OCI-LY7 (cell line): ENCODE data around the gene DISC1. TPM values are rescaled to one million over a fixed set of nuclear protein-coding genes. Genes with fewer than 3 reads are reported as not detected.

ENCODE experiments used
- BruUV-seq: library from RNA; stranded (reverse); fragments of 400-500 nt; replicated peaks from 2 replicates; lab custom pipeline; 2021; lab: Mats Ljungman, UMichigan
- CTCF ChIA-PET: fragments of 300-600 bp; sonication (Branson Sonifier 250); formaldehyde crosslinking; loops from one replicate; lab custom pipeline; 2022; ENCODE audit warnings: antibody characterized with exemption; ENCODE audit not compliant: unreplicated experiment; lab: Charles Lee
- POLR2A ChIA-PET: fragments of 300-600 bp; sonication (Branson Sonifier 250); formaldehyde crosslinking; loops from one replicate; lab custom pipeline; 2022; ENCODE audit warnings: antibody characterized with exemption; lab: Charles Lee
- DNase-seq: peaks from one replicate; pipeline ENCODE4 v3.0.0-alpha.2; 2015; ENCODE audit warnings: low spot score
- H2AFZ ChIP-seq: fragments of 200-600 bp; sonication (generic), shearing (Covaris generic); 2 replicates; pipeline ENCODE4 v1.6.1; 2014; ENCODE audit warnings: mild to moderate bottlenecking, antibody characterized with exemption, low read length, moderate library complexity
- H3K27ac ChIP-seq: fragments of 200-600 bp; sonication (generic); 2 replicates; pipeline ENCODE4 v1.5.1; 2014; ENCODE audit warnings: mixed run types, low read depth, mild to moderate bottlenecking, moderate library complexity, low read length, inconsistent platforms; ENCODE audit not compliant: poor library complexity, severe bottlenecking
- H3K36me3 ChIP-seq: fragments of 200-600 bp; sonication (generic); 2 replicates; pipeline ENCODE4 v1.6.1; 2014; ENCODE audit warnings: mild to moderate bottlenecking, antibody characterized with exemption, low read length, moderate library complexity, mixed read lengths; ENCODE audit not compliant: insufficient read depth
- H3K4me1 ChIP-seq: fragments of 200-600 bp; sonication (generic); 2 replicates; pipeline ENCODE4 v1.5.1; 2014; ENCODE audit warnings: mild to moderate bottlenecking, low read length; ENCODE audit not compliant: insufficient read depth, poor library complexity, severe bottlenecking
- H3K4me2 ChIP-seq: fragments of 200-600 bp; sonication (generic); 2 replicates; pipeline ENCODE4 v1.6.1; 2014; ENCODE audit warnings: mild to moderate bottlenecking, low read length
- H3K4me3 ChIP-seq: fragments of 200-600 bp; sonication (generic); 2 replicates; pipeline ENCODE4 v1.5.1; 2014; ENCODE audit warnings: mild to moderate bottlenecking, low read depth, low read length; ENCODE audit not compliant: poor library complexity, severe bottlenecking
- H3K79me2 ChIP-seq: fragments of 200-600 bp; sonication (generic); 2 replicates; pipeline ENCODE4 v1.6.1; 2016; ENCODE audit warnings: low read depth, mild to moderate bottlenecking, low read length, moderate library complexity, mixed read lengths; ENCODE audit not compliant: insufficient read depth
- H3K9me2 ChIP-seq: fragments of 200-600 bp; sonication (generic); 2 replicates; pipeline ENCODE4 v1.6.1; 2016; ENCODE audit warnings: mild to moderate bottlenecking, low read length, mixed read lengths; ENCODE audit not compliant: insufficient read depth
- H3K9me3 ChIP-seq: fragments of 200-600 bp; sonication (generic); 2 replicates; pipeline ENCODE4 v1.6.1; 2014; ENCODE audit warnings: mild to moderate bottlenecking, mixed run types, low read length, mixed read lengths
- H4K20me1 ChIP-seq: fragments of 200-600 bp; sonication (generic); 2 replicates; pipeline ENCODE4 v1.6.1; 2014; ENCODE audit warnings: mild to moderate bottlenecking, antibody characterized with exemption, low read length, moderate library complexity, mixed read lengths; ENCODE audit not compliant: insufficient read depth
- EZH2phosphoT487 ChIP-seq: fragments of 200-600 bp; sonication (generic); IDR thresholded peaks from 2 replicates; pipeline ENCODE4 v1.6.1; 2018; ENCODE audit warnings: low read depth, borderline replicate concordance, mild to moderate bottlenecking, mixed run types, antibody characterized with exemption, low read length, moderate library complexity, mixed read lengths
- intact Hi-C: fragments of 100-400 bp; cut with micrococcal nuclease; formaldehyde crosslinking; loops from one replicate; pipeline ENCODE4 v1.10.0; 2022; ENCODE audit not compliant: unreplicated experiment
- total RNA-seq, 2 experiments: library from RNA; depleted of rRNA in 1 of 2; stranded (reverse); fragments of >200 nt in 1 of 2; shearing (Covaris generic) in 1 of 2; gene quantifications; 2 replicates each; pipeline ENCODE4 v1.2.3, GENCODE V29; 2014 to 2022
- TF ChIP-seq, protein P1 (sequence below): fragments of 200-600 bp; sonication (generic); conservative IDR thresholded peaks from 2 replicates; pipeline ENCODE4 v1.5.1; 2014; ENCODE audit warnings: mild to moderate bottlenecking, antibody characterized with exemption, low read length, moderate library complexity, mixed read lengths

The DISC1 gene
- total RNA-seq, 2 experiments from 2014 or later, result 0.91 TPM; not detected in 1

GRCh38 chr1:231919886-231920285 is 293.3 kb downstream of the DISC1 start:
- Histone ChIP-seq H3K79me2 (no peaks in the 10 kb centered on the region), H3K9me2 (no peaks in the 10 kb centered on the region), H3K36me3 (no peaks in the 10 kb centered on the region), H4K20me1 (no peaks in the 10 kb centered on the region), H3K4me2 (no peak overlapping the region), H3K4me1 (no peaks in the 10 kb centered on the region), H3K27ac (no peak overlapping the region), H3K4me3 (no peak overlapping the region), H2AFZ (no peak overlapping the region), H3K9me3 (no peaks in the 10 kb centered on the region)
- POLR2A ChIA-PET, result no interaction called here
- no peak for DNase-seq
- no peak for TF ChIP-seq EZH2phosphoT487
- TF ChIP-seq, protein P1, sequence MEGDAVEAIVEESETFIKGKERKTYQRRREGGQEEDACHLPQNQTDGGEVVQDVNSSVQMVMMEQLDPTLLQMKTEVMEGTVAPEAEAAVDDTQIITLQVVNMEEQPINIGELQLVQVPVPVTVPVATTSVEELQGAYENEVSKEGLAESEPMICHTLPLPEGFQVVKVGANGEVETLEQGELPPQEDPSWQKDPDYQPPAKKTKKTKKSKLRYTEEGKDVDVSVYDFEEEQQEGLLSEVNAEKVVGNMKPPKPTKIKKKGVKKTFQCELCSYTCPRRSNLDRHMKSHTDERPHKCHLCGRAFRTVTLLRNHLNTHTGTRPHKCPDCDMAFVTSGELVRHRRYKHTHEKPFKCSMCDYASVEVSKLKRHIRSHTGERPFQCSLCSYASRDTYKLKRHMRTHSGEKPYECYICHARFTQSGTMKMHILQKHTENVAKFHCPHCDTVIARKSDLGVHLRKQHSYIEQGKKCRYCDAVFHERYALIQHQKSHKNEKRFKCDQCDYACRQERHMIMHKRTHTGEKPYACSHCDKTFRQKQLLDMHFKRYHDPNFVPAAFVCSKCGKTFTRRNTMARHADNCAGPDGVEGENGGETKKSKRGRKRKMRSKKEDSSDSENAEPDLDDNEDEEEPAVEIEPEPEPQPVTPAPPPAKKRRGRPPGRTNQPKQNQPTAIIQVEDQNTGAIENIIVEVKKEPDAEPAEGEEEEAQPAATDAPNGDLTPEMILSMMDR, result no peak
- BruUV-seq, result no TSS peak
- intact Hi-C loops, result no loop called here
- CTCF ChIA-PET, result no interaction called here

- Histone ChIP-seq H3K9me2 (no peaks in the 10 kb centered on the region), H2AFZ (no peak overlapping the region), H3K4me3 (no peak overlapping the region), H3K79me2 (no peaks in the 10 kb centered on the region), H4K20me1 (no peaks in the 10 kb centered on the region), H3K4me2 (no peak overlapping the region), H3K27ac (no peak overlapping the region), H3K36me3 (no peaks in the 10 kb centered on the region), H3K9me3 (no peaks in the 10 kb centered on the region), H3K4me1 (no peaks in the 10 kb centered on the region)
- TF ChIP-seq, protein P1, result no peak
- TF ChIP-seq EZH2phosphoT487, result no peak
- no peak for DNase-seq
- intact Hi-C loops, result no loop called here
- POLR2A ChIA-PET, result no interaction called here
- CTCF ChIA-PET, result no interaction called here
- BruUV-seq, result no TSS peak
Observed at GRCh38 chr1:231921646-231922345, 295.2 kb downstream of the DISC1 start.

DNA sequence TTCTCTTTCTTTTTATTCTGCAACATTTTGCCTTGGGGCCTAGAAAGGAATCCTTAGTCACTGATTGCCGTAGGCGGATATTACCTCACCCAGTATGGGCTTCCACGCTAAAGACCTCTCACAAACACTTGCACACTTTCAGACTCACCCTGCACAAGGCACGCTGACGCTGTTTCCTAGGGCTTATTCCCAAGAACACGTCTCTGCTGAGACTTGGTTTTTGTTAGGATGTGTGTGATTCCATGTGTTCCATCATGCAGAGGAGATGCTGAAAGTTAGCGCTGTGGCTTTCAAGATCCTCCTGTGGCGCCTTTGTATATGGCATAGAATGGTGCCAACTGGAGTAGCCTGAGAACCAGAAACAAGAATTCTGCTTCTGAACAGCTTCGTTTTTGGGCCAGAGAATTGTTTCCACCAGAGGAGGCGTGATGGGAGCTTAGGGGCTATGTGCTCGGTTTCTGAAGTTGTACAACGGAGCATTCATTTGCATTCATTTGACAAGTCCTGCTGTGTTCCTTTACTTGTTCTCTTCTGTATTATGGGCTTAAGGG is 297.0 kb downstream of the DISC1 start:
- no TSS peak for BruUV-seq
- ChIA-PET POLR2A (interaction anchor here (0.6 to 0.7 kb wide), 4 partner anchors 16 to 1521 kb away, joined by 3 to 4 read pairs (median 4); no protein-coding TSS in a partner anchor), CTCF (no interaction called here)
- no peaks in the 10 kb centered on the region for H4K20me1 ChIP-seq
- no peaks in the 10 kb centered on the region for H3K9me2 ChIP-seq
- no peak overlapping the region for H3K4me3 ChIP-seq
- TF ChIP-seq, protein P1, result no peak
- TF ChIP-seq EZH2phosphoT487, result no peak
- intact Hi-C loops, result no loop called here
- no peaks in the 10 kb centered on the region for H3K4me1 ChIP-seq
- H3K79me2 ChIP-seq, result no peaks in the 10 kb centered on the region
- H3K9me3 ChIP-seq, result no peaks in the 10 kb centered on the region
- no peaks in the 10 kb centered on the region for H3K36me3 ChIP-seq
- DNase-seq, result no peak
- no peak overlapping the region for H3K4me2 ChIP-seq
- no peak overlapping the region for H2AFZ ChIP-seq
- no peak overlapping the region for H3K27ac ChIP-seq
